Activated CD4-positive, alpha-beta T cell treated with anti-CD3 and anti-CD28 coated beads, Interleukin-2, amount 50 U/mL, for 24 hours (primary cell): ENCODE data around the gene COPG1.

Source experiments
- DNase-seq, 2 donors: peaks; one replicate each; pipeline ENCODE4 v3.0.0-alpha.2; 2020; ENCODE audit warnings: low read depth in 1 of 2, low spot score in 1 of 2

The COPG1 gene

GRCh38 chr3:129278966-129279906, 29.8 kb downstream of the COPG1 start:
- DNase-seq = peak; percentile 28 to 45

GRCh38 chr3:129280183-129280582, 30.8 kb downstream of the COPG1 start:
- no peak for DNase-seq

GRCh38 chr3:129281726-129282125, 32.3 kb downstream of the COPG1 start:
- DNase-seq = no peak

GRCh38 chr3:129282727-129283327, 33.4 kb downstream of the COPG1 start:
- peak in 1 of 2 donors; percentile 35 for DNase-seq

GRCh38 chr3:129286081-129286480, 36.7 kb downstream of the COPG1 start:
- DNase-seq = no peak

- no peak for DNase-seq
These were observed 39.0 kb downstream of the COPG1 start for GRCh38 chr3:129288446-129288845.

GRCh38 chr3:129289201-129289921, 40.0 kb downstream of the COPG1 start:
- DNase-seq = no peak

GRCh38 chr3:129291236-129291886, 42.0 kb downstream of the COPG1 start:
- no peak for DNase-seq

GRCh38 chr3:129295286-129295685, 45.9 kb downstream of the COPG1 start:
- DNase-seq = no peak

- no peak for DNase-seq
These were observed 54.9 kb downstream of the COPG1 start for GRCh38 chr3:129304146-129304961.

- no peak for DNase-seq
These were observed 55.5 kb downstream of the COPG1 start for GRCh38 chr3:129304962-129305222.

- DNase-seq = no peak
These were observed 56.2 kb downstream of the COPG1 start for GRCh38 chr3:129305592-129306091.

- no peak for DNase-seq
These were observed 59.2 kb downstream of the COPG1 start for GRCh38 chr3:129308636-129309035.

- no peak for DNase-seq
These were observed 61.0 kb downstream of the COPG1 start for GRCh38 chr3:129310111-129311011.

- no peak for DNase-seq
These were observed 61.9 kb downstream of the COPG1 start for GRCh38 chr3:129311054-129311902.

GRCh38 chr3:129312021-129312639, 62.7 kb downstream of the COPG1 start:
- DNase-seq = no peak

- DNase-seq = no peak
These were observed 63.4 kb downstream of the COPG1 start for GRCh38 chr3:129312671-129313414.

GRCh38 chr3:129313415-129313664, 63.9 kb downstream of the COPG1 start:
- DNase-seq = no peak
